Measurements from ENCODE around the gene GTPBP3.

Gene GTPBP3

GRCh38 chr19:17325133-17325532 is 12.2 kb upstream of the GTPBP3 start:
- intact Hi-C loops (cut with DNase I) = no loop called here

DNA sequence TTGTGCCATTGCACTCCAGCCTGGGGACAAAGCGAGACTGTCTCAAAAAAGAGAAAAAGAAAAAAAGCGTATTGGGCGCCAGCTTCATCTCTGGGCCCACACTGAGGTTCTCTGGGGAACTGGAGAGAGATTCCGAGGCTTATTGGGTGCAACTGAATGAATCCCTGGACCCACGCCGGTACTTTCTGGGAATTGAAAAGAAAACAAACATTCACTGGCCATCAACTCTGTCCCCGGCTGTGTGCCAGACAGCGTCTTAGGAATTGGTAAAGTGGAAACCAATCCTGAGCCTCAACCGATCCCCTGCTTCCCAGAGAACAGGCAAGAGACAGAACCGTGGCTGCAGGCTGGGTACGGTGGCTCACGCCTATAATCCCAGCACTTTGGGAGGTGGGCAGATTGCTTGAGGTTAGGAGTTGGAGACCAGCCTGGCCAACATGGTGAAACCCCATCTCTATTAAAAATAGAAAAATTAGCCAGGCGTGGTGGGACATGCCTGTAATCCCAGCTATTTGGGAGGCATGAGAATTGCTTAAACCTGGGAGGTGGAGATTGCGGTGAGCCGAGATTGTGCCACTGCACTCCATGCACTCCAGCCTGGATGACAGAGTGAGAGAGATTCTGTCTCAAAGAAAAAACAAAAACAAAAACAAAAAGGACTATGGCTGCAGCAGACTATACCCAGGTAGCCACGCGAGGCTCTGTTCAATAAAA is 11.3 kb upstream of the GTPBP3 start:
- DNase-seq = peak in 39 of 42 donors; percentile 20 to 85 (median 63)
- intact Hi-C loops (cut with DNase I) = no loop called here

More at GRCh38 chr19:17325133-17325532, 12.2 kb upstream of the GTPBP3 start:
- DNase-seq = peak in 1 of 42 donors; percentile 43

DNA sequence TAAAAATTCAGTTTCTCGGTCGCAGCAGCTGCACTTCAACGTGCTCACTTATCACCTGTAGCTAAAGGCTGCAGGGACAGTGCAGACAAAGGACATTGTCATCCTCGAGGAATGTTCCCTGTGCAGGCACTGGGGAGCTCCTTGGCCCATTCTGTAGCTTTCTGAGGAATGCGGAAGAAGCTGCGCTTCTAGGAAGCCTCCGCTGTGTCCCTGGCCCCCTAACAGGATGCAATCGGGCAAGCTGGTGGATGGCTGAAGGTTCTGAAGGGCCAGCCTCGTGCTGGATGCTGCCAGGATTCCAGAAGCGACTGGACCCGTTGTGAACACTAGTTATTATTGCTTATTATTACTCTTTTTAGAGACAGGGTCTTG is 10.8 kb upstream of the GTPBP3 start:
- no peak for DNase-seq
- intact Hi-C loops (cut with DNase I) = no loop called here

GRCh38 chr19:17327068-17327653 is 10.2 kb upstream of the GTPBP3 start:
- intact Hi-C loops (cut with DNase I) = no loop called here

GRCh38 chr19:17327654-17328516 is 9.5 kb upstream of the GTPBP3 start:
- no peak for DNase-seq
- intact Hi-C loops (cut with DNase I) = no loop called here

More at GRCh38 chr19:17327068-17327653, 10.2 kb upstream of the GTPBP3 start:
- no peak for DNase-seq

GRCh38 chr19:17328517-17329365 is 8.6 kb upstream of the GTPBP3 start:
- intact Hi-C loops (cut with DNase I) = no loop called here
- DNase-seq = no peak

DNA sequence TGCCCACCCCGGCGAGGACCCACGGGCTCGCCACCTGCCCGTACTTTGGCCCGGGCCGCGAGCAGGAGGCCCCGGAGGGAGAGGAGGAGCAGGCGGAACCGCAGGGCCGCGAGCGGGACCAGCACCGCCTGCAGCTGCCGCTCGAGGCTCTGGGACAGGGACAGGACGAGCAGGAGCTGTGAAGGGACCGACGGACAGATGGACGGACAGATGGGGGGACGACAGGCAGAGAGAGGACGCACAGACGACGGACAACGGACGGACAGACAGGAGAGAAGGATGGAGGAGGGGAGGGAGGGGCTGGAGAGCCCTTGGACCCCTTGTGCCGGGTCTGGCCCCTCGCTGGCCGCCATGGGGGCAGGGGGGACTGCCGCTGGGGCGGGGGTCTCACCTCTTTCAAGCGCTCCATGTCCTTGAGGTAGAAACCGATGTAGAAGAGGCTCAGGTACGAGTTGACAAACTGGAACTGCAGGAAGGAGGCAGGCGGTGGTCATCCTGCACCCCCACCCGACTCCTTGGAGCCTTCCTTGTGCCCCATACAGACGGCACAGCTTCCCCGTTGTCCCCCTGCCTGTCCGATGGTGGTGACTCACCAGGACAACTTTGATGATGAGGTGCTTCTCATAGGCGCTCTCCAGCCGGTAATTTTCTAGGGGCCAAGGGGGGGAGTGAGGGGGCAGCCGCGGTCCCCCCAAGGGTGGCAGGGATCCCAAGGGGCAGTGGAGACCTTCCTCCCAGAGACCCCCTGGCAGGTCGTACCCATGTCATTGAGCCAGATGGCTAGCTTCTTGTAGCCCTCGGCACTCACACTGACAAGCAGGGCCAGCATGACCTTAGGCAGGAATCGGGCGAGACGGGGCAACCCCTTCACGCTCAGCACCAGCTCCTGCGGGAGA is 7.7 kb upstream of the GTPBP3 start:
- no peak for DNase-seq
- intact Hi-C loops (cut with DNase I) = no loop called here

DNA sequence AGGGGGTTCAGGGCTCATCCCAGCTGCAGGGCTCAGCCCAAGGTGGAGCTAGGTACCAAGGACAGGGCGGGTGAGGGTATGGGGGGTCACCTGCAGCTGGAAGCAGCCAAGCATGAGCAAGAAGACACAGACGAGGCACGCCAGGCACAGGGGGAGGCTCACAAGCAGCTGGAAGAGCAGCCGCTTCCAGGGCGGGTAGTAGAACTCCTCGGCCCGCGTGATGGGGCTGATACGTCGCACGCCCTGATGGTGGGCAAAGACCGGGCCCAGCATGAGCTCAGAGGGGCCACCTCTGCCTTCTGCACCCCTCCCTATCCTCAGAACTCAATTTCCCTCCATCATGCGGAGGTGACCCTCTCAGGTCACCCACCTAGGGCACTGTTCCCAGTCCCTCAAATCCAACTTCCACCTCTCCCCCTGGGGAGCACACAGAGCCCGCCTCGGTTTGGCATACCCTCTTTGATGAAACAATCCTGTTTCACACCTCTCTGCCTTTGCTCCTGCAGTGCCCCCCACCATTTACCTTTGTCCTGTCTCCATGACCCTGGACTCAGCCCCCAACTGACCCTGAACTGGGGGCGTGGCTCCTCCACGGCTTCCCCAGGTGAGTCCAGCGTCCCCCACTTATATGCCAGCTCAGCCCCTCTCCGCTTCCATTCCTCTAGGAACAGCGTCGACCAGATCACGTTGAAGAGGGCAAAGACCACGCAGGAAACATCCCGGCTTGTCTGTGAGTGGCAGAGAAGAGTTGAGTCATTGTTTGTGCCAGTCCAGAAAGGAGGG is 6.9 kb upstream of the GTPBP3 start:
- DNase-seq = no peak
- intact Hi-C loops (cut with DNase I) = no loop called here

- intact Hi-C loops (cut with DNase I) = no loop called here
- no peak for DNase-seq
These were observed 6.3 kb upstream of the GTPBP3 start for GRCh38 chr19:17331045-17331558.

DNA sequence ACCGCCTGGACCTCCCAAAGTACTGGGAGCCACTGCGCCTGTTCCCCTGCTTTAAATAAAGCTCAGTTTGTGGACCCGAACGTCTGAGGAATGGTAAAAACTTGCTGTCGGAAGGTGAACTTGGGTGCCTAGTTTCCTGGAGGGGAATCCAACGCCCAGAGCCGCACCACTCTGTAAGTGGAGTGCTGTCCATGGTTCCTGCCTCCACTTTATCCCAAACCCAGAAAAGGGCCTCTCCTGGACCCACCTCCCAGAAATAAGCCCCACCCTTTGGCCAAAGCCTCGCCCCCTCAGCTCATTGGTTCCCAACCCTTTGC is 5.0 kb upstream of the GTPBP3 start:
- intact Hi-C loops (cut with DNase I) = no loop called here
- no peak for DNase-seq

DNA sequence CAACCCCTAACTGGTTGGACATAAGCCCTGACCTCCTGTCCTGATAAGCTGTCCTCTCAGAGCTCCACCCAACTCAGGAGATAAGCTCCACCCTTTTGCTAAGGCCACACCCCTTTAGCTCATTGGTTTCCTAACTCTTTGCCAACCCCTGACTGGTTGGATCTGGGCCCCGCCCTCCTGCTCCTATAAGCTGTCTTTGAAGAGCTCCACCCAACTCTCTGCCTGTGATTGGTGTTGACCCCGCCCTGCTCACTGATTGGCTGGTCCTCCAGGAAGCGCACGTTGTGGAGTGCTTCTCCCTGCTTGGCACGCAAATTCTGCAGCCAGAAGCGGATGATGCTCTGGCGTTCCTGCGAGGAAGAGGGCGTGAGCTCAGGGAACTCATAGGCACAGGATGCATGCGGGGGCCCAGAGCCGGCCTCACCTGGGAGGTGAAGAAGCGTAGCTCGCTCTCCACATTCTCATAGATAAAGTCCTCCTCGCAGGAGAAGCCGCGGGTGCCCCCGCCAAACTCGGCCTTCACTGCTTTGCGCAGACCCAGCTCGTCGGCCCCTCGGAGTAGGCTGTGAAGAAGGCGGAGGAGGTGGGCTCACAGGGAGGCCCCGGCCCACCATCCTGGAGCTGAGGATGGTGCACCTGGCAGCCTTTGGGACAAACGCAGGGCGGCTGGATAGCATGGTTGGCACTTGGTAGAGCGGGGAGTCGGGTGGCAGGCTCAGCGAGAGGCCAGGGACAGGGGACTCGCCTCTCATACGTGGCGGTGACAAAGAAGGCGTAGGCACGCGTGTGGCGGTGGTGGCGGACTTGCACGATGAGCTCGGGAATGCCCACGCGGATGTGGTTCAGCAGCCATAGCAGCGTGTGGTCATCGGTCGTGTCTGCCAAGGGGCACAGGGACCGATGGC is 4.4 kb upstream of the GTPBP3 start:
- DNase-seq = peak in 5 of 42 donors; percentile 30 to 58 (median 38)
- intact Hi-C loops (cut with DNase I) = no loop called here

DNA sequence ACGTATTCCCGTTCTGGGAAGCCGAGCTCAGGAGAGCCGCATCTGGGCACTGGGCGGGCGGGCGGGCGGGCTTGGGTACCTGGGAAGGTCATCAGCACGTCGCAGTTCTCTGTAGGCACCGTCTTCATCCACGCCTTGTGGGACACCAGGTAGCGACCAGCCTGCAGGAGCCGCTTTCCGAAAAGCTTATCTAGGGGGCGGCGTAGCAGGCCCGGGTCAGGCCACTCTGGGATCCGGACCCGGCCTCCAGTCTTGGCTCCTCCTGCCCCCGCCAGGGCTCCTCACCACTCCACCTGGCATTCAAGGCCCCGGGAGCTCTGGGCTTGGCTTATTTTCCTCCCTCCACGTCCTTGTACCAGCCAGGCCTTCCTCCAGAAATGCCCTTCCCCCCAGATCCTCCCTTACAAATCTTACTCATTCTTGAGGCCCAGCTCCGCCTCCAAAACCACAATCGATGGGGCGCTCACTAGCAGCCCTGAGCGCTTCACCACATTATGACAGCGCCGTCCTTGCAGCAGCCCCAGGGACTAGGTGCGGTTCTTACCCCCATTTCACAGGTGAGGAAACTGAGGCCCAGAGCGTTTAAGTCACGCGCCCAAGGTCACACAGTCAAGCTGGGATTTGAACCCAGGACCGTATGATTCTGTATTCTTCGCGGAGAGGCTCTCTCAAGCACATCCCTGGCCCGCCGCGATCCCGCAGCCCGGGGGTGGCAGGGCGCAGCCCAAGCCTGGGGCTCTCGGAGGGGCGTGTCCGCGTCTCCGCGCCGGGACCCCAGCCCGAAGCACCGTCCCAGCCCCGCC is 3.5 kb upstream of the GTPBP3 start:
- intact Hi-C loops (cut with DNase I) = no loop called here
- DNase-seq = peak in 28 of 42 donors; percentile 17 to 79 (median 44)

DNA sequence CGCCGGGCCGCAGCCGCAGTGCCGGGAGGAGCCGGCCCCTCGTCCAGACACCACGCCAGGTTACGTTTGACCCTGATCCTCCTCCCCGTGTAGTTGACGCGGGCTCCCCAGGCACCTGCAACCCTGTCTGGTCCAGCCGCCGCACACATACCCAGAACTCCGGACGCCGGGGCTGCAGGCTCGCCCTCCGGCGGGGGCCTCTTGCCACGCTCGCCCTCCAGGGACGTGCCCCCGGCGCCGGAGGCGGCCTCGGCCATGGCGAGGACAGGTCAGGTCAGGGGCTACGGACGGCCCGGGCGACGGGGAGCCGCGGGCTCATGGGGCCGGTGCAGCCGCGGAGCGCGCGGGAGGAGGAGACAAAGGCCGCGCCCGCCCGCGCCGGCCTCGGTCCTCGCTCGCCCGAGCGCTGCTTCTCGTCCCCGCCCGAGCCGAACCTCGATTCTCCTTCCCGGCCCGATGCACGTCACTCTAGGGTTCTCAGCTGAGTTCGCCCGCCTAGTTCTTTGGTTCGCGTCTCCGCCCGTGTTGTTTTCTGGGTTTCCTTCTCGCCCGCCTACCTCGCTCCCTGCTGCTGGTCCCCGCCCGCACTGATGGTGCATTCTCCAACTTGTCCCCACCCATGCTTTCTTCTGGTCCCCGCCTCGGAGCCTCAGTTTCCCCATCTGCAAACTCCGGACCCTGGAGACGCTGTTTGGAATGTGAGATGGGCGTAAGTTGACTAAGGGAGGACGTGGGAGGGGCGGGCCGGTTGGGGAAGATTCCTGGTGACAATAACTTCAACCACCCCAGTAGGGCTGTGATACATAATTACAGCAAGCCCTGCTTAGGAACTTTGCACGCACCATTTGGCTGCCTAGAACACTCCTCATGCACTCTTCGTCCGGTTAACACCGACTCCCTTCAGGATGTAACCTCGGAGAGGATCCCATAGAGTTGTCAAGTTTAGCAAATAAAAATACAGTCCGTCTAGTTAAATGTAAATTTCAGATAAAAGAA is 2.6 kb upstream of the GTPBP3 start, which contains the start of gene ANO8:
ANO8 (minus strand) TSS at position 442 of the 996 bp plus-strand sequence; CDS start at position 257, 185 bp downstream.
- intact Hi-C loops (cut with DNase I) = no loop called here
- peak; percentile 91 to 100 (median 98) for DNase-seq

- DNase-seq = peak in 1 of 42 donors; percentile 53
- intact Hi-C loops (cut with DNase I) = no loop called here
These were observed 1.8 kb upstream of the GTPBP3 start for GRCh38 chr19:17335575-17335974.
